Measurements from ENCODE around the gene EIF2S2.

DNA sequence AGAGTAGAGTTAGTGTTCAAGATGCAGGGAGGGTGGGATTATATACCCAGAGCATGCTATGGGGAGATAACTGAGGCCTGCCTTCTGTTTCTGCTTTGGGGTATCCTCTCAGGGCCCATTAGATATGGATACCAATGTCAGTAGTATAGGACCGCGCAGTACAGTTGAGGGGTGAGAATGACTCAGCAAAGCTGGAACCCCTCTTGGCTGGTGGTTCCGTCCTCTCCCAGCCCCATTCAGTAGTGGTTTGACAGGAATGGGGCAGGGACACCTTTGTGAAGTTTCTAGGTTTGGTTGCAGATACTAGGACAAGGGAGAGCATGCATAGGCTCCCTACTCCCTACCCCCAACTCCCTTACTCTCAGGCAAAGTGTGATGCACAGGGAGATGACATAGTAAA lies 47.8 kb downstream of the EIF2S2 start:
- TF ChIP-seq BCL11A (tag by site-specific recombination; IDR thresholded peaks at IDR 0.05; ENCODE audit: low read depth) (no peak), KLF8 (tag by site-specific recombination; IDR thresholded peaks at IDR 0.05) (no peak), ZNF155 (tag by site-specific recombination; IDR thresholded peaks at IDR 0.05) (no peak), ZNF621 (tag by site-specific recombination; IDR thresholded peaks at IDR 0.05) (no peak), ZNF121 (tag by site-specific recombination; IDR thresholded peaks at IDR 0.05) (no peak), ZNF146 (tag by site-specific recombination; IDR thresholded peaks at IDR 0.05) (no peak), ZNF747 (tag by site-specific recombination; IDR thresholded peaks at IDR 0.05) (no peak), ZNF664 (tag by site-specific recombination; IDR thresholded peaks at IDR 0.05) (no peak), ZNF785 (tag by site-specific recombination; IDR thresholded peaks at IDR 0.05) (no peak), ZNF433 (tag by site-specific recombination; IDR thresholded peaks at IDR 0.05; ENCODE audit: low read depth) (no peak)
- TF ChIP-seq, protein P1, sequence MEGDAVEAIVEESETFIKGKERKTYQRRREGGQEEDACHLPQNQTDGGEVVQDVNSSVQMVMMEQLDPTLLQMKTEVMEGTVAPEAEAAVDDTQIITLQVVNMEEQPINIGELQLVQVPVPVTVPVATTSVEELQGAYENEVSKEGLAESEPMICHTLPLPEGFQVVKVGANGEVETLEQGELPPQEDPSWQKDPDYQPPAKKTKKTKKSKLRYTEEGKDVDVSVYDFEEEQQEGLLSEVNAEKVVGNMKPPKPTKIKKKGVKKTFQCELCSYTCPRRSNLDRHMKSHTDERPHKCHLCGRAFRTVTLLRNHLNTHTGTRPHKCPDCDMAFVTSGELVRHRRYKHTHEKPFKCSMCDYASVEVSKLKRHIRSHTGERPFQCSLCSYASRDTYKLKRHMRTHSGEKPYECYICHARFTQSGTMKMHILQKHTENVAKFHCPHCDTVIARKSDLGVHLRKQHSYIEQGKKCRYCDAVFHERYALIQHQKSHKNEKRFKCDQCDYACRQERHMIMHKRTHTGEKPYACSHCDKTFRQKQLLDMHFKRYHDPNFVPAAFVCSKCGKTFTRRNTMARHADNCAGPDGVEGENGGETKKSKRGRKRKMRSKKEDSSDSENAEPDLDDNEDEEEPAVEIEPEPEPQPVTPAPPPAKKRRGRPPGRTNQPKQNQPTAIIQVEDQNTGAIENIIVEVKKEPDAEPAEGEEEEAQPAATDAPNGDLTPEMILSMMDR (tag by site-specific recombination; IDR thresholded peaks at IDR 0.05) = no peak
- TF ChIP-seq, protein P2, sequence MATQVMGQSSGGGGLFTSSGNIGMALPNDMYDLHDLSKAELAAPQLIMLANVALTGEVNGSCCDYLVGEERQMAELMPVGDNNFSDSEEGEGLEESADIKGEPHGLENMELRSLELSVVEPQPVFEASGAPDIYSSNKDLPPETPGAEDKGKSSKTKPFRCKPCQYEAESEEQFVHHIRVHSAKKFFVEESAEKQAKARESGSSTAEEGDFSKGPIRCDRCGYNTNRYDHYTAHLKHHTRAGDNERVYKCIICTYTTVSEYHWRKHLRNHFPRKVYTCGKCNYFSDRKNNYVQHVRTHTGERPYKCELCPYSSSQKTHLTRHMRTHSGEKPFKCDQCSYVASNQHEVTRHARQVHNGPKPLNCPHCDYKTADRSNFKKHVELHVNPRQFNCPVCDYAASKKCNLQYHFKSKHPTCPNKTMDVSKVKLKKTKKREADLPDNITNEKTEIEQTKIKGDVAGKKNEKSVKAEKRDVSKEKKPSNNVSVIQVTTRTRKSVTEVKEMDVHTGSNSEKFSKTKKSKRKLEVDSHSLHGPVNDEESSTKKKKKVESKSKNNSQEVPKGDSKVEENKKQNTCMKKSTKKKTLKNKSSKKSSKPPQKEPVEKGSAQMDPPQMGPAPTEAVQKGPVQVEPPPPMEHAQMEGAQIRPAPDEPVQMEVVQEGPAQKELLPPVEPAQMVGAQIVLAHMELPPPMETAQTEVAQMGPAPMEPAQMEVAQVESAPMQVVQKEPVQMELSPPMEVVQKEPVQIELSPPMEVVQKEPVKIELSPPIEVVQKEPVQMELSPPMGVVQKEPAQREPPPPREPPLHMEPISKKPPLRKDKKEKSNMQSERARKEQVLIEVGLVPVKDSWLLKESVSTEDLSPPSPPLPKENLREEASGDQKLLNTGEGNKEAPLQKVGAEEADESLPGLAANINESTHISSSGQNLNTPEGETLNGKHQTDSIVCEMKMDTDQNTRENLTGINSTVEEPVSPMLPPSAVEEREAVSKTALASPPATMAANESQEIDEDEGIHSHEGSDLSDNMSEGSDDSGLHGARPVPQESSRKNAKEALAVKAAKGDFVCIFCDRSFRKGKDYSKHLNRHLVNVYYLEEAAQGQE (tag by site-specific recombination; IDR thresholded peaks at IDR 0.05) = no peak
- TF ChIP-seq, protein P3, sequence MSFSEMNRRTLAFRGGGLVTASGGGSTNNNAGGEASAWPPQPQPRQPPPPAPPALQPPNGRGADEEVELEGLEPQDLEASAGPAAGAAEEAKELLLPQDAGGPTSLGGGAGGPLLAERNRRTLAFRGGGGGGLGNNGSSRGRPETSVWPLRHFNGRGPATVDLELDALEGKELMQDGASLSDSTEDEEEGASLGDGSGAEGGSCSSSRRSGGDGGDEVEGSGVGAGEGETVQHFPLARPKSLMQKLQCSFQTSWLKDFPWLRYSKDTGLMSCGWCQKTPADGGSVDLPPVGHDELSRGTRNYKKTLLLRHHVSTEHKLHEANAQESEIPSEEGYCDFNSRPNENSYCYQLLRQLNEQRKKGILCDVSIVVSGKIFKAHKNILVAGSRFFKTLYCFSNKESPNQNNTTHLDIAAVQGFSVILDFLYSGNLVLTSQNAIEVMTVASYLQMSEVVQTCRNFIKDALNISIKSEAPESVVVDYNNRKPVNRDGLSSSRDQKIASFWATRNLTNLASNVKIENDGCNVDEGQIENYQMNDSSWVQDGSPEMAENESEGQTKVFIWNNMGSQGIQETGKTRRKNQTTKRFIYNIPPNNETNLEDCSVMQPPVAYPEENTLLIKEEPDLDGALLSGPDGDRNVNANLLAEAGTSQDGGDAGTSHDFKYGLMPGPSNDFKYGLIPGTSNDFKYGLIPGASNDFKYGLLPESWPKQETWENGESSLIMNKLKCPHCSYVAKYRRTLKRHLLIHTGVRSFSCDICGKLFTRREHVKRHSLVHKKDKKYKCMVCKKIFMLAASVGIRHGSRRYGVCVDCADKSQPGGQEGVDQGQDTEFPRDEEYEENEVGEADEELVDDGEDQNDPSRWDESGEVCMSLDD (tag by site-specific recombination; IDR thresholded peaks at IDR 0.05) = no peak
- TF ChIP-seq, protein P4, sequence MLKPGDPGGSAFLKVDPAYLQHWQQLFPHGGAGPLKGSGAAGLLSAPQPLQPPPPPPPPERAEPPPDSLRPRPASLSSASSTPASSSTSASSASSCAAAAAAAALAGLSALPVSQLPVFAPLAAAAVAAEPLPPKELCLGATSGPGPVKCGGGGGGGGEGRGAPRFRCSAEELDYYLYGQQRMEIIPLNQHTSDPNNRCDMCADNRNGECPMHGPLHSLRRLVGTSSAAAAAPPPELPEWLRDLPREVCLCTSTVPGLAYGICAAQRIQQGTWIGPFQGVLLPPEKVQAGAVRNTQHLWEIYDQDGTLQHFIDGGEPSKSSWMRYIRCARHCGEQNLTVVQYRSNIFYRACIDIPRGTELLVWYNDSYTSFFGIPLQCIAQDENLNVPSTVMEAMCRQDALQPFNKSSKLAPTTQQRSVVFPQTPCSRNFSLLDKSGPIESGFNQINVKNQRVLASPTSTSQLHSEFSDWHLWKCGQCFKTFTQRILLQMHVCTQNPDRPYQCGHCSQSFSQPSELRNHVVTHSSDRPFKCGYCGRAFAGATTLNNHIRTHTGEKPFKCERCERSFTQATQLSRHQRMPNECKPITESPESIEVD (tag by site-specific recombination; IDR thresholded peaks at IDR 0.05) = no peak

All from HEK293 (cell line).